Smooth muscle cell of the coronary artery (primary cell): ENCODE results near the gene BHMT2. TPM values are rescaled to one million over a fixed set of nuclear protein-coding genes. Genes with fewer than 3 reads are reported as not detected.

Experiments
- total RNA-seq: library from RNA; depleted of rRNA; stranded (reverse); fragments of >200 nt; gene quantifications from 2 replicates; pipeline ENCODE4 v1.2.3, GENCODE V29; 2014; ENCODE audit warnings: low replicate concordance

Gene BHMT2, protein sequence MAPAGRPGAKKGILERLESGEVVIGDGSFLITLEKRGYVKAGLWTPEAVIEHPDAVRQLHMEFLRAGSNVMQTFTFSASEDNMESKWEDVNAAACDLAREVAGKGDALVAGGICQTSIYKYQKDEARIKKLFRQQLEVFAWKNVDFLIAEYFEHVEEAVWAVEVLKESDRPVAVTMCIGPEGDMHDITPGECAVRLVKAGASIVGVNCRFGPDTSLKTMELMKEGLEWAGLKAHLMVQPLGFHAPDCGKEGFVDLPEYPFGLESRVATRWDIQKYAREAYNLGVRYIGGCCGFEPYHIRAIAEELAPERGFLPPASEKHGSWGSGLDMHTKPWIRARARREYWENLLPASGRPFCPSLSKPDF
- total RNA-seq, result 0.38 and 3.3 TPM in 2 replicates

GRCh38 chr5:79069488-79070349 is at the start of gene BHMT2, which contains the start of gene DMGDH:
BHMT2 (plus strand) TSS chr5:79069767; CDS start chr5:79069783, 16 bp downstream.
DMGDH (minus strand) TSS chr5:79069674; CDS start chr5:79069620, 54 bp downstream.

DNA sequence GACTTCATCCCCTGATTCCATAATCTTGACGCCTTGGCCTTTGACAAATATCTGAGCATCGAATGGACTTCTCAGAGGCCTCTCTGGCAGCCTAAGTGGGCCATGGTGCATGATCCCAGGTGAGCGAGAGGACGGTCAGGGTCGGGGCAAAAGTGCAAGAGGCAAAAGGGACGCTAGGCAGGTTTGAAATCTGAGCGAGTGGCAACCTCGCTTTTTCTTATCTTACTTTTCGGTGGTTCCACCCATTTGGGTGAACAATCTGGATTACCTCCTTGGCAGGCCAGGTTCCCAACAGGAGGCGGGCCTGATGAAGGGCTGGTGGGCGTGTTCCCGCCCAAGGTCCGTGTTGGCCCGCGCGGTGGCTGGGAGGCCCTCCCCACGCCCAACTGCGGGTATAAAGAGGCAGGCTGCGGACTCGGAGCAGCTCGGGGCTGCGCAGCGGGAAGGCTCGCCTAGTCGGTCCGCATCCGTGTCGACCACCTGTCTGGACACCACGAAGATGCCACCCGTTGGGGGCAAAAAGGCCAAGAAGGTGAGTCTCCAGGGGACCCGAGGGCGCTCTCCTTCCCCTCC is 41.9 kb downstream of the BHMT2 start, which contains the start of gene BHMT:
Gene BHMT, plus strand, starts transcription at position 423 of the 573 bp plus-strand sequence. Its CDS starts 77 bp downstream, at position 500.

Other genes with a start within 250 kb of the BHMT2 start
- gene ARSB, start 84.5 kb upstream of the BHMT2 start, total RNA-seq, result 5.6 and 21.3 TPM in 2 replicates
- 0.68 and 1.5 TPM in 2 replicates for gene DMGDH, start 93 bp upstream of the BHMT2 start, total RNA-seq
- not detected in 2 replicates for gene BHMT, start 42.0 kb downstream of the BHMT2 start, total RNA-seq
- 10.5 TPM in 2 replicates for gene JMY, start 166.4 kb downstream of the BHMT2 start, total RNA-seq